Stimulated activated CD4-positive, alpha-beta T cell treated with anti-CD3 and anti-CD28 coated beads, Interleukin-2, amount 100 ng/mL, for 24 hours (primary cell): ENCODE results near the gene GPRIN1.

Experiments used
- DNase-seq, 2 donors: peaks; one replicate each; pipeline ENCODE4 v3.0.0-alpha.2; 2020

Gene GPRIN1

GRCh38 chr5:176609724-176610434, at the start of gene GPRIN1:
TSS of gene GPRIN1 (minus strand) at chr5:176610156. CDS start at chr5:176599834, 10,322 bp downstream.
- DNase-seq, result peak; percentile 69 to 73

GRCh38 chr5:176659512-176659839, 49.5 kb upstream of the GPRIN1 start:
- DNase-seq, result no peak

GRCh38 chr5:176658817-176659511, 49.0 kb upstream of the GPRIN1 start:
- DNase-seq, result no peak

GRCh38 chr5:176658007-176658599, 48.1 kb upstream of the GPRIN1 start:
- peak; percentile 75 to 77 for DNase-seq

- no peak for DNase-seq
These were observed 46.6 kb upstream of the GPRIN1 start for GRCh38 chr5:176656467-176656990.

- DNase-seq, result peak in 1 of 2 donors; percentile 23
These were observed 44.9 kb upstream of the GPRIN1 start for GRCh38 chr5:176654856-176655255.

- DNase-seq, result peak; percentile 78 to 87
These were observed 43.7 kb upstream of the GPRIN1 start for GRCh38 chr5:176653401-176654385.

GRCh38 chr5:176652136-176652535, 42.2 kb upstream of the GPRIN1 start:
- DNase-seq, result no peak

GRCh38 chr5:176651472-176651980, 41.6 kb upstream of the GPRIN1 start:
- no peak for DNase-seq

- no peak for DNase-seq
These were observed 40.5 kb upstream of the GPRIN1 start for GRCh38 chr5:176650354-176650884.

GRCh38 chr5:176648474-176649194, 38.7 kb upstream of the GPRIN1 start:
- no peak for DNase-seq

- DNase-seq, result no peak
These were observed 38.0 kb upstream of the GPRIN1 start for GRCh38 chr5:176647843-176648473.

GRCh38 chr5:176647030-176647842, 37.3 kb upstream of the GPRIN1 start, which contains the start of gene TSPAN17:
TSS of gene TSPAN17 (plus strand) at chr5:176647484. CDS start at chr5:176647616, 132 bp downstream.
- peak; percentile 99 to 100 for DNase-seq

- DNase-seq, result no peak
These were observed 36.7 kb upstream of the GPRIN1 start for GRCh38 chr5:176646707-176647029.

- no peak for DNase-seq
These were observed 36.2 kb upstream of the GPRIN1 start for GRCh38 chr5:176646049-176646706.

GRCh38 chr5:176644878-176645670, 35.1 kb upstream of the GPRIN1 start:
- DNase-seq, result no peak

- DNase-seq, result no peak
These were observed 34.3 kb upstream of the GPRIN1 start for GRCh38 chr5:176644294-176644693.

GRCh38 chr5:176643491-176644219, 33.7 kb upstream of the GPRIN1 start:
- DNase-seq, result no peak
